NT2/D1 (cell line): Measurements from ENCODE around the gene GZF1.

Experiments
- SUZ12 ChIP-seq: IDR thresholded peaks from 2 replicates; pipeline ENCODE4 v1.6.1; 2011; ENCODE audit not compliant: insufficient read length, insufficient read depth; ENCODE audit errors: extremely low read depth
- YY1 ChIP-seq: IDR thresholded peaks from 2 replicates; pipeline ENCODE4 v1.6.1; 2011; ENCODE audit not compliant: insufficient read length, insufficient read depth
- ZNF274 ChIP-seq: IDR thresholded peaks from 2 replicates; pipeline ENCODE4 v1.6.1; 2011; ENCODE audit warnings: mild to moderate bottlenecking, low read depth, low read length

- no peak for TF ChIP-seq ZNF274
- TF ChIP-seq YY1, result no peak
- TF ChIP-seq SUZ12, result no peak
These were observed 21.5 kb upstream of the GZF1 start for GRCh38 chr20:23340524-23340923.
